ENCODE data around the gene SYNGAP1.

- no peak for TF ChIP-seq EP400 (IDR thresholded peaks at IDR 0.05)
- TF ChIP-seq, protein P1, sequence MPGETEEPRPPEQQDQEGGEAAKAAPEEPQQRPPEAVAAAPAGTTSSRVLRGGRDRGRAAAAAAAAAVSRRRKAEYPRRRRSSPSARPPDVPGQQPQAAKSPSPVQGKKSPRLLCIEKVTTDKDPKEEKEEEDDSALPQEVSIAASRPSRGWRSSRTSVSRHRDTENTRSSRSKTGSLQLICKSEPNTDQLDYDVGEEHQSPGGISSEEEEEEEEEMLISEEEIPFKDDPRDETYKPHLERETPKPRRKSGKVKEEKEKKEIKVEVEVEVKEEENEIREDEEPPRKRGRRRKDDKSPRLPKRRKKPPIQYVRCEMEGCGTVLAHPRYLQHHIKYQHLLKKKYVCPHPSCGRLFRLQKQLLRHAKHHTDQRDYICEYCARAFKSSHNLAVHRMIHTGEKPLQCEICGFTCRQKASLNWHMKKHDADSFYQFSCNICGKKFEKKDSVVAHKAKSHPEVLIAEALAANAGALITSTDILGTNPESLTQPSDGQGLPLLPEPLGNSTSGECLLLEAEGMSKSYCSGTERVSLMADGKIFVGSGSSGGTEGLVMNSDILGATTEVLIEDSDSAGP (CRISPR knock-in tag; IDR thresholded peaks at IDR 0.05) = no peak
- TF ChIP-seq MAFK (IDR thresholded peaks at IDR 0.05; ENCODE audit: low read length) = no peak
- TF ChIP-seq MCM3 (IDR thresholded peaks at IDR 0.05) = no peak
Measured at GRCh38 chr6:33446356-33446755, 26.5 kb downstream of the SYNGAP1 start.
